ENCODE data around the gene GXYLT2. TPM values are rescaled to one million over a fixed set of nuclear protein-coding genes. Genes with fewer than 3 reads are reported as not detected.

GXYLT2 gene
- polyA plus RNA-seq, 1 experiment = 5.7 TPM

GRCh38 chr3:73018790-73019441, 131.1 kb downstream of the GXYLT2 start:
- DNase-seq (ENCODE audit: low read depth) = no peak
- Histone ChIP-seq H3K27me3 (ENCODE audit: control insufficient read depth, insufficient read depth, low read length) (no peaks in the 10 kb centered on the region), H3K4me3 (ENCODE audit: low read depth, low read length) (no peak overlapping the region), H3K36me3 (ENCODE audit: control insufficient read depth, insufficient read depth, low read length) (no peaks in the 10 kb centered on the region)
- POLR2A ChIA-PET = no interaction called here
- TF ChIP-seq CTCF (IDR thresholded peaks at IDR 0.05; ENCODE audit: insufficient read depth, low read depth, low read length) = no peak
- CTCF ChIA-PET = no interaction called here

- H3K36me3 ChIP-seq (ENCODE audit: control insufficient read depth, insufficient read depth, low read length) = no peaks in the 10 kb centered on the region; the same call in 1 of the 2 replicates
- H3K27me3 ChIP-seq (ENCODE audit: control insufficient read depth, insufficient read depth, low read length) = no peaks in the 10 kb centered on the region
- ChIA-PET CTCF (interaction anchor here (0.6 kb wide), 1 partner anchor 49 kb away, joined by 3 read pairs; no protein-coding TSS in a partner anchor), POLR2A (no interaction called here)
- H3K4me3 ChIP-seq (ENCODE audit: low read depth, low read length) = no peak overlapping the region
- DNase-seq (ENCODE audit: low read depth) = no peak
- no peak for TF ChIP-seq CTCF (IDR thresholded peaks at IDR 0.05; ENCODE audit: insufficient read depth, low read depth, low read length)
These were observed 133.5 kb downstream of the GXYLT2 start for GRCh38 chr3:73021301-73021835.

GRCh38 chr3:73024836-73025235, 137.0 kb downstream of the GXYLT2 start:
- no peak for DNase-seq (ENCODE audit: low read depth)
- H3K36me3 ChIP-seq (ENCODE audit: control insufficient read depth, insufficient read depth, low read length) = no peaks in the 10 kb centered on the region; the same call in 1 of the 2 replicates
- H3K27me3 ChIP-seq (ENCODE audit: control insufficient read depth, insufficient read depth, low read length) = no peaks in the 10 kb centered on the region
- ChIA-PET POLR2A (no interaction called here), CTCF (no interaction called here)
- no peak for TF ChIP-seq CTCF (IDR thresholded peaks at IDR 0.05; ENCODE audit: insufficient read depth, low read depth, low read length)
- no peak overlapping the region for H3K4me3 ChIP-seq (ENCODE audit: low read depth, low read length)

GRCh38 chr3:73026111-73026759, 138.4 kb downstream of the GXYLT2 start:
- no peak for DNase-seq (ENCODE audit: low read depth)
- H3K4me3 ChIP-seq (ENCODE audit: low read depth, low read length) = no peak overlapping the region
- ChIA-PET POLR2A (no interaction called here), CTCF (no interaction called here)
- H3K36me3 ChIP-seq (ENCODE audit: control insufficient read depth, insufficient read depth, low read length) = no peaks in the 10 kb centered on the region; the same call in 1 of the 2 replicates
- no peaks in the 10 kb centered on the region for H3K27me3 ChIP-seq (ENCODE audit: control insufficient read depth, insufficient read depth, low read length)
- TF ChIP-seq CTCF (IDR thresholded peaks at IDR 0.05; ENCODE audit: insufficient read depth, low read depth, low read length) = no peak

Small RNA genes lying within 50 kb of the gene (small RNA-seq; reads per million reads assigned to genes)
- gene RF00017 (ENCODE audit: insufficient read length, low read depth, low replicate concordance) = not detected

Other genes with a start within 250 kb of the GXYLT2 start
- 9.5 and 14.3 TPM in 2 replicates for gene SHQ1, start 39.6 kb upstream of the GXYLT2 start, polyA plus RNA-seq (2011; rRNA removed)
- gene PPP4R2, start 108.8 kb downstream of the GXYLT2 start, polyA plus RNA-seq (2011; rRNA removed) = 9.8 and 30.2 TPM in 2 replicates
- 1.0 and 2.5 TPM in 2 replicates for gene EBLN2, start 173.6 kb downstream of the GXYLT2 start, polyA plus RNA-seq (2011; rRNA removed)

Measured in BJ (cell line).